Measurements from ENCODE around the gene UGT1A10.

- TF ChIP-seq CREB1 (IDR thresholded peaks at IDR 0.05; ENCODE audit: low read depth) (no peak), TCF12 (IDR thresholded peaks at IDR 0.05; ENCODE audit: low read depth) (no peak), YY1 (IDR thresholded peaks at IDR 0.05; ENCODE audit: low read depth) (no peak), EGR1 (IDR thresholded peaks at IDR 0.05) (no peak), EP300 (IDR thresholded peaks at IDR 0.05; ENCODE audit: borderline replicate concordance) (no peak), NFIC (IDR thresholded peaks at IDR 0.05) (no peak), MAX (IDR thresholded peaks at IDR 0.05) (no peak)
Observed at GRCh38 chr2:233780771-233781170, 144.5 kb downstream of the UGT1A10 start.

Data from Ishikawa (cell line).